ENCODE results near the gene PCDHB4.
"Not testable (repeated sequence)": the region's sequence is repeated elsewhere in the genome, so short reads cannot be mapped to it uniquely, and the experiment has no call there.

Gene PCDHB4

GRCh38 chr5:141121563-141121962 lies at the start of gene PCDHB4:
Gene PCDHB4, plus strand, starts transcription at chr5:141121818. Its CDS starts 181 bp downstream, at chr5:141121999.
- peak in 1 of 3 experiments; percentile 56 for DNase-seq

GRCh38 chr5:141077826-141078225 lies 43.8 kb upstream of the PCDHB4 start:
- DNase-seq: no peak

GRCh38 chr5:141082228-141082627 lies 39.4 kb upstream of the PCDHB4 start:
- no peak for DNase-seq

- peak; percentile 57 to 83 (median 80) for DNase-seq
Observed at GRCh38 chr5:141084487-141084989, 37.1 kb upstream of the PCDHB4 start.

GRCh38 chr5:141094481-141095262 lies 26.9 kb upstream of the PCDHB4 start, which contains the start of gene PCDHB2:
Gene PCDHB2, plus strand, starts transcription at chr5:141094615. Its CDS starts 176 bp downstream, at chr5:141094791.
- no peak for DNase-seq

- no peak for DNase-seq
Observed at GRCh38 chr5:141095263-141095641, 26.4 kb upstream of the PCDHB4 start.

GRCh38 chr5:141096181-141096580 lies 25.4 kb upstream of the PCDHB4 start:
- DNase-seq: not testable (repeated sequence)

- not testable (repeated sequence) for DNase-seq
Observed at GRCh38 chr5:141096586-141096985, 25.0 kb upstream of the PCDHB4 start.

GRCh38 chr5:141100243-141100805 lies 21.3 kb upstream of the PCDHB4 start, which contains the start of gene PCDHB3:
Gene PCDHB3, plus strand, starts transcription at chr5:141100473. Its CDS starts 177 bp downstream, at chr5:141100650.
- DNase-seq: no peak

- DNase-seq: no peak
Observed at GRCh38 chr5:141101059-141101458, 20.6 kb upstream of the PCDHB4 start.

GRCh38 chr5:141102070-141102469 lies 19.5 kb upstream of the PCDHB4 start:
- DNase-seq: not testable (repeated sequence)

- not testable (repeated sequence) for DNase-seq
Observed at GRCh38 chr5:141102471-141102870, 19.1 kb upstream of the PCDHB4 start.

- no peak for DNase-seq
Observed at GRCh38 chr5:141105350-141105749, 16.3 kb upstream of the PCDHB4 start.

GRCh38 chr5:141119250-141119649 lies 2.4 kb upstream of the PCDHB4 start:
- no peak for DNase-seq

GRCh38 chr5:141121985-141122384 lies 367 bp downstream of the PCDHB4 start:
- DNase-seq: no peak

- DNase-seq: not testable (repeated sequence)
Observed at GRCh38 chr5:141123396-141124135, 1.9 kb downstream of the PCDHB4 start.

- DNase-seq: no peak
Observed at GRCh38 chr5:141127305-141127704, 5.7 kb downstream of the PCDHB4 start.

- DNase-seq: peak; percentile 36 to 87 (median 72)
Observed at GRCh38 chr5:141135030-141135717, 13.6 kb downstream of the PCDHB4 start, which contains the start of gene PCDHB5. Gene PCDHB5, plus strand, starts transcription at chr5:141135206. Its CDS starts 229 bp downstream, at chr5:141135435.

GRCh38 chr5:141135718-141136266 lies 14.2 kb downstream of the PCDHB4 start:
- no peak for DNase-seq

GRCh38 chr5:141137346-141137745 lies 15.7 kb downstream of the PCDHB4 start:
- not testable (repeated sequence) for DNase-seq

GRCh38 chr5:141149812-141150211 lies 28.2 kb downstream of the PCDHB4 start, which contains the start of gene PCDHB6:
Gene PCDHB6, plus strand, starts transcription at chr5:141150057. Its CDS starts 201 bp downstream, at chr5:141150258.
- no peak for DNase-seq

All from NCI-H1417 (cell line).